ENCODE results near the gene SP140. TPM values are rescaled to one million over a fixed set of nuclear protein-coding genes. Genes with fewer than 3 reads are reported as not detected.

Gene SP140
- total RNA-seq, 2 experiments from 2014 or later: 4.8 to 6.4 TPM

DNA sequence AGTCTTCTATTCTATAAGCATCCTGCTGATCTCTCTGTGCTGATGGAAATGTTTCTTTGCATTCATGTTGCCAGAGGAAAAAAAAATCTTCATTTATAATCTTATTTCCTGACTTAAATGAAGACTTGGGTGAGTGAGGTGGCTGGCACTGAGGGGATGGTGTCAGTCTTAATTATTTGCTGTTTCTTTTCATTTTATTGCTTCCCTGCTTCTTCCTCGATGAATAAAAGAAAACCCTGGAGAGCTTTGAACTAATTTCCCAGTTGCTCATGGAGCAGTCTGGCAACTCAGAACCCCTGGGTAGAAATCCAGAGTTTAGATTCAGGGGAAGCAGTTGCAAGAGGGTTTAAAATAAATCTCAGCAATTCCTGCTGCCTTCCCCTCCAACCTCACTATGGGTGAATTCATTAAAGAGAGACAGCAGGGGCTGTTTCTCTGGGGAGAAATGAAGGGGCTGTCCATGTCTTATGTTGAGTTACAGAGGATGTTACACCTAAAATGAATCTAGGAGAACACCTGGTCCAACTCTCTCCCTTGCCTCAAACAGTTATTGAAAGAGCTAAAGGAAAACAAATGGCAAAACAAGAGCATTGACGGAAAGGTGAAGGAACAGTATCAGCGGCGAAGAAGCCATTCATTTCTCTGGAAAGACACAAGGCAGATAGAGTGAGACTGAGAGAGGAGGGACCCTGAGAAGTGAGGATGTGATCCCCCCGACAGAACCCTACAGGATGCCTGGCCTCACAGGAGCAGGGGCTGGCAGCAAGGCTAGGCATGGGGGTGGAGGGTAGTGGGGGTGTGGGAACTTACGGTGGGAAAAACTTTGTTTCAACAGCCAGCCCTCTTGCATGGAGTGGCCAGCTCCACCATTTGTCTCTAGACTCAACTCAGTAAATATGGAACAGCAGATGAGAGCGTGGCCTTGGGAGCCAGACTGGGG, 46.7 kb upstream of the SP140 start:
- no peak overlapping the region for H3K4me2 ChIP-seq (ENCODE audit: low read length)
- POLR2A ChIA-PET: interaction anchor here (0.7 to 1.3 kb wide), 3 partner anchors 10 to 514 kb away, joined by 3 to 4 read pairs (median 3); no protein-coding TSS in a partner anchor
- H4K20me1 ChIP-seq (ENCODE audit: insufficient read depth, low read length): no peaks in the 10 kb centered on the region
- H3K9me2 ChIP-seq (ENCODE audit: insufficient read depth, low read length): no peaks in the 10 kb centered on the region
- H3K4me1 ChIP-seq (ENCODE audit: insufficient read depth, low read length, poor library complexity, severe bottlenecking): no peaks in the 10 kb centered on the region
- H3K9me3 ChIP-seq (ENCODE audit: low read length): no peaks in the 10 kb centered on the region
- TF ChIP-seq, protein P1, sequence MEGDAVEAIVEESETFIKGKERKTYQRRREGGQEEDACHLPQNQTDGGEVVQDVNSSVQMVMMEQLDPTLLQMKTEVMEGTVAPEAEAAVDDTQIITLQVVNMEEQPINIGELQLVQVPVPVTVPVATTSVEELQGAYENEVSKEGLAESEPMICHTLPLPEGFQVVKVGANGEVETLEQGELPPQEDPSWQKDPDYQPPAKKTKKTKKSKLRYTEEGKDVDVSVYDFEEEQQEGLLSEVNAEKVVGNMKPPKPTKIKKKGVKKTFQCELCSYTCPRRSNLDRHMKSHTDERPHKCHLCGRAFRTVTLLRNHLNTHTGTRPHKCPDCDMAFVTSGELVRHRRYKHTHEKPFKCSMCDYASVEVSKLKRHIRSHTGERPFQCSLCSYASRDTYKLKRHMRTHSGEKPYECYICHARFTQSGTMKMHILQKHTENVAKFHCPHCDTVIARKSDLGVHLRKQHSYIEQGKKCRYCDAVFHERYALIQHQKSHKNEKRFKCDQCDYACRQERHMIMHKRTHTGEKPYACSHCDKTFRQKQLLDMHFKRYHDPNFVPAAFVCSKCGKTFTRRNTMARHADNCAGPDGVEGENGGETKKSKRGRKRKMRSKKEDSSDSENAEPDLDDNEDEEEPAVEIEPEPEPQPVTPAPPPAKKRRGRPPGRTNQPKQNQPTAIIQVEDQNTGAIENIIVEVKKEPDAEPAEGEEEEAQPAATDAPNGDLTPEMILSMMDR (conservative IDR thresholded peaks at IDR 0.05; ENCODE audit: low read length): no peak
- TF ChIP-seq EZH2phosphoT487 (IDR thresholded peaks at IDR 0.05; ENCODE audit: borderline replicate concordance, low read depth, low read length): no peak
- no peak for DNase-seq (ENCODE audit: low spot score)
- H3K27ac ChIP-seq (ENCODE audit: low read depth, low read length, poor library complexity, severe bottlenecking): no peak overlapping the region
- H2AFZ ChIP-seq (ENCODE audit: low read length): no peak overlapping the region
- no TSS peak for BruUV-seq (replicated peaks)
- no peaks in the 10 kb centered on the region for H3K79me2 ChIP-seq (ENCODE audit: insufficient read depth, low read depth, low read length)
- intact Hi-C loops (cut with micrococcal nuclease; ENCODE audit: unreplicated experiment): no loop called here
- H3K36me3 ChIP-seq (ENCODE audit: insufficient read depth, low read length): no peaks in the 10 kb centered on the region
- no peak overlapping the region for H3K4me3 ChIP-seq (ENCODE audit: low read depth, low read length, poor library complexity, severe bottlenecking)
- CTCF ChIA-PET (ENCODE audit: unreplicated experiment): no interaction called here

GRCh38 chr2:230179907-230180306, 45.6 kb upstream of the SP140 start:
- BruUV-seq (replicated peaks): no TSS peak
- no peaks in the 10 kb centered on the region for H3K4me1 ChIP-seq (ENCODE audit: insufficient read depth, low read length, poor library complexity, severe bottlenecking)
- H3K4me3 ChIP-seq (ENCODE audit: low read depth, low read length, poor library complexity, severe bottlenecking): no peak overlapping the region
- H3K9me2 ChIP-seq (ENCODE audit: insufficient read depth, low read length): no peaks in the 10 kb centered on the region
- H3K36me3 ChIP-seq (ENCODE audit: insufficient read depth, low read length): no peaks in the 10 kb centered on the region
- POLR2A ChIA-PET: interaction anchor here (0.6 to 0.7 kb wide), 2 partner anchors 513 to 588 kb away, joined by 3 to 4 read pairs; no protein-coding TSS in a partner anchor
- no peak overlapping the region for H3K27ac ChIP-seq (ENCODE audit: low read depth, low read length, poor library complexity, severe bottlenecking)
- TF ChIP-seq, protein P1 (conservative IDR thresholded peaks at IDR 0.05; ENCODE audit: low read length): no peak
- TF ChIP-seq EZH2phosphoT487 (IDR thresholded peaks at IDR 0.05; ENCODE audit: borderline replicate concordance, low read depth, low read length): no peak
- no peak for DNase-seq (ENCODE audit: low spot score)
- no peaks in the 10 kb centered on the region for H3K9me3 ChIP-seq (ENCODE audit: low read length)
- no peak overlapping the region for H2AFZ ChIP-seq (ENCODE audit: low read length)
- intact Hi-C loops (cut with micrococcal nuclease; ENCODE audit: unreplicated experiment): no loop called here
- no peaks in the 10 kb centered on the region for H4K20me1 ChIP-seq (ENCODE audit: insufficient read depth, low read length)
- H3K4me2 ChIP-seq (ENCODE audit: low read length): no peak overlapping the region
- no peaks in the 10 kb centered on the region for H3K79me2 ChIP-seq (ENCODE audit: insufficient read depth, low read depth, low read length)
- CTCF ChIA-PET (ENCODE audit: unreplicated experiment): no interaction called here

GRCh38 chr2:230181195-230181594, 44.3 kb upstream of the SP140 start:
- Histone ChIP-seq H3K9me2 (ENCODE audit: insufficient read depth, low read length) (no peaks in the 10 kb centered on the region), H2AFZ (ENCODE audit: low read length) (no peak overlapping the region), H4K20me1 (ENCODE audit: insufficient read depth, low read length) (no peaks in the 10 kb centered on the region), H3K4me2 (ENCODE audit: low read length) (no peak overlapping the region), H3K27ac (ENCODE audit: low read depth, low read length, poor library complexity, severe bottlenecking) (no peak overlapping the region), H3K4me1 (ENCODE audit: insufficient read depth, low read length, poor library complexity, severe bottlenecking) (no peaks in the 10 kb centered on the region), H3K36me3 (ENCODE audit: insufficient read depth, low read length) (no peaks in the 10 kb centered on the region), H3K79me2 (ENCODE audit: insufficient read depth, low read depth, low read length) (no peaks in the 10 kb centered on the region), H3K9me3 (ENCODE audit: low read length) (no peaks in the 10 kb centered on the region), H3K4me3 (ENCODE audit: low read depth, low read length, poor library complexity, severe bottlenecking) (no peak overlapping the region)
- intact Hi-C loops (cut with micrococcal nuclease; ENCODE audit: unreplicated experiment): no loop called here
- DNase-seq (ENCODE audit: low spot score): no peak
- no peak for TF ChIP-seq EZH2phosphoT487 (IDR thresholded peaks at IDR 0.05; ENCODE audit: borderline replicate concordance, low read depth, low read length)
- TF ChIP-seq, protein P1 (conservative IDR thresholded peaks at IDR 0.05; ENCODE audit: low read length): no peak
- ChIA-PET CTCF (ENCODE audit: unreplicated experiment) (no interaction called here), POLR2A (no interaction called here)
- no TSS peak for BruUV-seq (replicated peaks)

All from OCI-LY7 (cell line).